Measurements from ENCODE around the gene TAB2.

Gene TAB2

DNA sequence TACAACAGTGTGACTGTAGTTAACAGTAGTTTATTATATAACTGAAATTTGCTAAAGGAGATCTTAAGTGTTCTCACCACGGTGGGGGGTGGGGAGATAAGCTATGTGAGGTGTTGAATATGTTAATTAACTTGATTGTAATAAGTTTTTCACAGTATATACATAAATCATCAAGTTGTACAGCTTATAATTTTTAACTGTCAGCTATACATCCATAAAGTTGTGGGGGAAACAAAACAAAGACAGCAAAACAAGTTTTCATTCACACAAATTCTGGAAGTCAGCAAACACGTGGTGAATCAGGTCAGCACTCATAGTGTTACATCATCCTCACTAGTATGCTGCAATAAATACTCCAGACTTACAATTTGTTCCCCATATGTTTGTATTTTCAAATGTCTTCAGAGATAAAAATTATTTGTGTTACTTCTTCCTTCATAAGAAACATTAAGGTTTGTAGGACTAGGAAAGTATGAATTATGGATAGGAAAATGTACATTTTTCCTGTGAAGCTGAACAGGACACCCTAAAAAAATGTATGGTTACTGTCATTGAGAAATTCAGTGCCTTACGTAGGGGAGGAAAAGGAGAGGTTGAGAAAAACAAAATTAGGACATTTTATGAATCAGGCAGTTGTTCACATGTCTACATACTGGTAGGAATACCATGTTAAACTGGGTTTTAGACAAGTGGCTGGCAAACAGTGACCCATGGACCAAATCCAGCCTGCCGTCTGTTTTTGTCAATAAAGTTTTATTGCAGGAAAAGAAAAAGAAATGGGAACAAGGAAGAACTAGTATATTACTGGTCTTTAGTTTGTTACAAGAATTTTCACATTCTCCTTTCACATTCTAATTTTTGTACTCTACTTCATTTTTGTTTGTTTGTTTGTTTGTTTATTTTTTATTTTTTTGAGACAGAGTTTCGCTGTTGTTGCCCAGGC, 88.6 kb downstream of the TAB2 start:
- no peak for DNase-seq (ENCODE audit: low read depth in 2 of 3, low spot score in 1 of 3)

DNA sequence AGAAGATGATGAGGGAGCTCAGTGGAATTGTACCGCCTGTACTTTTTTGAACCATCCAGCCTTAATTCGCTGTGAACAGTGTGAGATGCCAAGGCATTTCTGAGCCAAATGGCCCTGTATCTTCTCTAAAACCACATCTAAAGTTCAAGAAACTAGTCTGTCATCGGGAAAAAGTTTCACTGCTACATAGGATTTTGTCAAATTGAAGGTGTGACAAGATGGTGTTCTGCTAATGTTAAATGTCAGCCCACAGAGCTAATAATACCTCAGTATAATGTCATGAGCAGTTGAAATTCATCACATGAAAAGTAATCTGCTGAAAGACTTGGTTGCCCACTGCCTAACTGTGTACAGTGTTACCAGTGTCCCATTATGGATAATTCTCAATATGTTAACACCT, 92.1 kb downstream of the TAB2 start:
- no peak for DNase-seq (ENCODE audit: low read depth in 2 of 3, low spot score in 1 of 3)

- DNase-seq (ENCODE audit: low read depth in 2 of 3, low spot score in 1 of 3): no peak
These were observed 93.0 kb downstream of the TAB2 start for GRCh38 chr6:149410557-149410956.

- DNase-seq (ENCODE audit: low read depth in 2 of 3, low spot score in 1 of 3): no peak
These were observed 96.5 kb downstream of the TAB2 start for GRCh38 chr6:149414009-149414408.

- DNase-seq (ENCODE audit: low read depth in 2 of 3, low spot score in 1 of 3): no peak
These were observed 97.3 kb downstream of the TAB2 start for GRCh38 chr6:149414821-149415220.

DNA sequence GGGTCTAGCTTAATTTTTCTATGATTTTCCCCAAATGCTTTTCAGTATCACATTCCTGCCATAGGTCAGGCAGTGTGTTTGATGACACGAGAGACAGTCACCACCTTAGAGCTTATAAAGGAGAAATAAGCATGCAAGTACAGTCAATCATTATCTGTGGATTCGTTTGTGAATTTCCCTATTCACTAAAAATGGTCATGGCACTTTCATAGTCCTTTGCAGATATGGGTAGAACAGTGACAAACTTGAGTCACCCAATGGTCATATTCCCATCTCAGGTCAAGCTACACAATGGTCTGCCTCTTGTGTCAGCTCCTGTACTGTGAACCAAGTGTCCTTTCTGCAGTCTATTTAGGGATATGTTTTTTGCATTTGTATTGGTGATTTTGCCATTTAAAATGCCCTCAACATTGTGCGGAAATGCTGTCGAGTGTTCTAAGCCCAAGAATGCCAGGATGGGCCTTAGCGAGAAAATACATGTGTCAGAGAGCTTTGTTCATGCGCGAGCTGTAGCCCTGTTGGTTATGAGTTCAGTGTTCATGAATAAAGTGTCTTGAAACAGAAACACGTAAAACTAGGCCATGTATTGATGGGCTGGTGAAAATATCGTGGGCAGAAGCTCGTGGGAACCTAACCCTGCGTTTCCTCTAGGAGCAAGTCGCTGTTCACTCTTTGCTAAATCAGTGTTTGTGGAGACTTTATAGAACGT, 102.3 kb downstream of the TAB2 start:
- no peak for DNase-seq (ENCODE audit: low read depth in 2 of 3, low spot score in 1 of 3)

GRCh38 chr6:149421132-149421531, 103.6 kb downstream of the TAB2 start:
- DNase-seq (ENCODE audit: low read depth in 2 of 3, low spot score in 1 of 3): no peak

DNA sequence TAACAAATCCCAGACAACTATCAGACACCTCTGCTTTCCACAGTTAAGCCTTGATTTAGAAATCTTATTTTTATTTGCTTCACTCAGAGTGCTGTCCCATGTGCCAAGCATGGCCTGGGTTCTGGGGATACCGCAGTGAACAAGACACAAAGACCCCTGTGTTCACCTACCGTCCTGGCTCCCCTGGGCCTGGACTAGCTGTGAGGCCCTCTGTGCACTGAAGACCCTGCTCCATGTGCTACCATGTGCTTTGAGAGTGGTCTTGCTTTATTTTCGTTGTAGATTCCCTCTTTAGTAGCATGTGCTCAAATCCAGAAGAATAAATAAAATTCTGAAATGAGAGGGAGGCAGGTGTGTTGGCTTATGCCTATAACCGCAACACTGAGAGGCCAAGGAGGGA, 105.1 kb downstream of the TAB2 start:
- no peak for DNase-seq (ENCODE audit: low read depth in 2 of 3, low spot score in 1 of 3)

GRCh38 chr6:149423964-149424440, 106.5 kb downstream of the TAB2 start:
- no peak for DNase-seq (ENCODE audit: low read depth in 2 of 3, low spot score in 1 of 3)

DNA sequence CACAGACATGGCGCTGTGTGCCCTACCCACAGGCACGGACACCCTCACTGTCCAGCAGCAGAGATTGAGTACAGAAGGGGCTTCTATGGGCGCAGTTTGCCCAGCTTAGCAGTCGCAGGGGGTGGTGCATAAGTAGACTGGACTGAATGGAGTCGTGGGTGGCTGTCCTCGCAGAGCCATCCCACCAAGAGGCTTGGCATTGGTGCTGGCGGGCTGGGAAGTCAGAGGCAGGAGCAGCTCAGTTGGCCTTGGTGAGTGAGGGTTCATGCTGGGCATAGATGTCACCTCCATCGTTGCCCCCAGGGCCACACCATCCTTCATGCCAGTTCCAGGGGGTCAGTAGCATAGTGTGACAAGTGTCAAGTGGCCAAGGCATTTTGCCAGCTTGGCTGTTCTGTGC, 107.7 kb downstream of the TAB2 start:
- DNase-seq (ENCODE audit: low read depth in 2 of 3, low spot score in 1 of 3): no peak

GRCh38 chr6:149425754-149426153, 108.2 kb downstream of the TAB2 start:
- DNase-seq (ENCODE audit: low read depth in 2 of 3, low spot score in 1 of 3): no peak

DNA sequence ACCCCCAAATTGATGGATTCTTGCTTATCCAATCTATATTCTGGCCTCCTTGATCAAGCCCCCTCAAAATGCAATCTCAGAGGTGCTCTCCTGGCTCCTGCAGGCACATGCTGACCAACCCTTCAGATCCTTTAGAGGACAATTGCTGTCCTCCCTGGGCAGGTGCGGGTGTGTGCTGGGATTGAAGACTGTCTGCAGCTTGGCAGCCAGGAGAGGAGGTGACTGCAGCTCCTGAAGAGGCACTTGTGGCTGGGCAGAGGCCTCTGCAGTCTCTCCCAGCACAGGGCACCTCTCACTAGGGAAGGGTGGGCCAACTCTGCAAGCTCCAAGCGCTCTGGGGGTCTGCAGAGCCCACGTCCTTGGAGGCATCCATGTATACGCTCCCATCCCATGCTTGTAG, 111.1 kb downstream of the TAB2 start:
- DNase-seq (ENCODE audit: low read depth in 2 of 3, low spot score in 1 of 3): no peak

DNA sequence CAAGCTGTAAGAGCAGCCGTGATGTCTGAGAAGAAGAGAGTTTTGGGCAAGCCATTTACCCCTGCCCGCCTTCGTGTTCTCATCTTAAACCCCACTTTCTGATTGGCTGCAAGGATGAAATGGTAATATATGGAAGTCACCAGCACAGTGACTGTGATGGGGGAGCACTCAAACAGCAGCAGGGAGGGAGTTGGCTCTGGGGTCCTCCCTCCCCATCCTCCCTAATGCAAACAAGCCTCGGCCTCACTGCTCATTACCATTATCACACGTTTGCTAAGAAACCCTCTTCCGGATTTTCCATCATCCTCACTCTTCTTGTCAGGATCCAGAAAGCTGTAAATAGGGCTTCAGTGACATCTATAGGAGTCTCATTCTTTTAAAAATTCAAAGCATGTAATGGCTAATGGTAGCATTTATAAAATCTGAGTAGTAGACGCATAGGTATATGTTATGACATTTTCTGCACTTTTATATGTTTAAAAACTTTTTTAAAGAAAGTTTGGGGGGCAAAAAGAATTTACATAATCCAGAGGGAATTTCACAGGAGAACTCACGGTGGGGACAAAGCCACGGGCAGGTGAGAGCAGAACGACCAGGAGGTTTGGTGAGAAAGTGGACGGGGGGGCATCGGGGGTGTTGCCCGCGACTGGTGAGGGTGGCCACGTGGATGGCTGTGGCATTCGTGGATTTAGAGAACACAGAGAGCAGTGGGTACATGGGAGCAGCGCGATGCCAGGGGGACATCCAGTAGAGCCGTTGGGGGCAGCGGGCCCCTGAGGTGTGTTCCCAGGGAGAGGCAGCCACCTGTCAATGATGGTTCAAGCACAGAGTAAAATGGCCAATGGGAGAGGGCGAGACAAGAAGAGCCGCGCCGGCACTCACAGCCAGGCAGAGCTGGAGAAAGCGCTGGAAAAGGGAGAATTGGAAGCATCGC, 112.2 kb downstream of the TAB2 start:
- DNase-seq (ENCODE audit: low read depth in 2 of 3, low spot score in 1 of 3): no peak

GRCh38 chr6:149431905-149432775, 114.6 kb downstream of the TAB2 start:
- DNase-seq (ENCODE audit: low read depth in 2 of 3, low spot score in 1 of 3): peak; percentile 86 to 97 (median 89)

DNA sequence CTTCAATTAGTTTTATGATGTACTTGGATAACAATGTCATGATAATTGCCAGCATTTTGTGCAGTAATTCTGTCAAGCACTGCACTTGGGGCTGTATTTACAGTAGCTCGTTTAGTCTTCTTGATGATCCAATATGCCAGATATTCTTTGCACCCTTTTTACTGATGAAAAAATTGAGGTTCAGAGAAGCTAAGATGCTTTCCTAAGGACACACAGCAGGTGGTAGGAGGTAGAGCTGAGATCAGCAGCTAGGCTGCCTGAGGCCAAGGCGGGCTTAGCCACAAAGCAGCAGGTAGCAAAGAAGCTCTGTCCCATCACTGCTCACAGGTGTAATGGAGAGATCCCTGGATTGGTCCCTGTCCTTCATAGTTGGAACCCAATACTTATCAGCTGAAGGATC, 115.9 kb downstream of the TAB2 start:
- DNase-seq (ENCODE audit: low read depth in 2 of 3, low spot score in 1 of 3): no peak

DNA sequence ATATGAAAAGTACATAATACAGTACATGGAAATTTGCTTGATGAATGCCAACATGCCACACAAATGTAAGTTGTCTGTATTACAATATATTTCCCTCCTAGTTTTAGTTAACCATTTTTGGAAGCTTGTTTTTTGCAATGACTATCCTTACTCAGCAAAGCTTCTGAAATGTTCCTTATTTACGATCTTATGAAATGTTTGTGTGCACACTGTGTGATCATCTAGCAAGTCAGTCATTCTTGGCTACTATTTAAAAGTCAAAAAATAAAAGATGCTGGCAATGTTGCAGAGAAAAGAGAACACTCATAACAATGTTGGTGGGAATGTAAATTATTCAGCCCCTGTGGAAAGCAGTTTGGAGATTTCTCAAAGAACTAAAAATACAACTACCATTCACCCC, 116.4 kb downstream of the TAB2 start:
- DNase-seq (ENCODE audit: low read depth in 2 of 3, low spot score in 1 of 3): no peak

DNA sequence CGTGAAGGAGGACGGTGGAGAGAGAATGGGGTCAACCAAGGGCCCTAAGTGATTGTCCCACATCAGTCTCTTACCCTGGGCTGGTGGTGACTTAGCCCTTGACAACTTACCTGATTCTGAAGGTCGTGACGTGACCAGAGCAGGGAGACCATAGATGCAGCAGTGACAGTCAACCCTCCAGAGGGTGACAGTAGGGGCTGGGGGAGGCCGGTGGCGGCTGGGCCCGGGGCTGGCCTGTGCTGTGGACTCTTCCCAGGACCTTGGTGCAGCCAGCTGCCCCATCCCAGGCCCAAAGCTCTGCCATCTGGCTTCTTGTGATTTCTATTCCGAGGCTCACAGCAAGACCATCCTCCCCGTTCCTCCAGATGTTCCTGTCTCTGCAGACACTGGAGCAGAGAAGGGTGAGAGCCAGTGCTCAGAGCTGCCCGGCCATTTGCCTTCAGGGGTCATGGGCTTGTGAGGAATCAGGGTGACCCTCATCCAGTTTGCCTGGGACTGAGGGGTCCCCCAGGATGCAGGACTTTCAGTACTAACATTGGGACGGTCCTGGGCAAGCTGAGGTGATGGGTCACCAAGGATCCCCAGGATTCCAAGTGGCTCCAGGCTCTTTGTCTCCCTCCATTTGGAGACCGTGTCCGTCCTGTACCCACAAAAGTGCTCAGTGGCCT, 118.5 kb downstream of the TAB2 start:
- no peak for DNase-seq (ENCODE audit: low read depth in 2 of 3, low spot score in 1 of 3)

- DNase-seq (ENCODE audit: low read depth in 2 of 3, low spot score in 1 of 3): no peak
These were observed 119.1 kb downstream of the TAB2 start for GRCh38 chr6:149436647-149437046.

DNA sequence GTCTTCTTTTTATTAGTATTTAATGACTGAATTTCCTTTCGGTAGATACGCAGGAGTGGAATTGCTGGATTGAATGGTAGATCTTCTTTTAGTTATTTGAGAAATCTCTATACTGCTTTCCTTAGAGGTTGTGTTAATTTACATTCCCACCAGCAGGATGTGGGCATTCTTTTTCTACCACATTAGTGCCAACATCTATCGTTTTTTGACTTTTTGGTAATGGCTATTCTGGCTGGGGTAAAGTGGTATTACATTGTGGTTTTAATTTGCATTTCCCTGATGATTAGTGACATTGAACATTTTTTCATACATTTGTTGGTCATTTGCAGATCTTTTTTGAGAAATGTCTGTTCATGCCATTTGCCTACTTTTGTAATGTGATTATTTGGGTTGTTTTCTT, 119.7 kb downstream of the TAB2 start:
- DNase-seq (ENCODE audit: low read depth in 2 of 3, low spot score in 1 of 3): no peak

DNA sequence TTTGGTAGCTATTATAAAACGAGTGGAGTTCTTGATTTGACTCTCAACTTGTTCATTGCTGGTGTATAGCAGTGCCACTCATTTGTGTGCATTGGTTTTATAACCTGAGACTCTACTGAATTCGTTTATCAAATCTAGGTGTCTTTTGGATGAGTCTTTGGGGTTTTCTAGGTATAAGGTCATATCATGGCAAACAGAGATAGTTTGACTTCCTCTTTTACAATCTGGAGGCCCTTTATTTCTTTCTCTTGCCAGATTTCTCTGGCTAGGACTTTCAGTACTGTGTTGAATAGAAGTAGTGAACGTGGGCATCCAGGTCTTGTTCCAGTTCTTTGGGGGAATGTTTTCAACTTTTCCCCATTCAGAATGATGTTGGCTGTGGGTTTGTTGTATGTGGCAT, 121.3 kb downstream of the TAB2 start:
- no peak for DNase-seq (ENCODE audit: low read depth in 2 of 3, low spot score in 1 of 3)
